Measurements from ENCODE around the gene GPLD1.
"Not testable (repeated sequence)": the region's sequence is repeated elsewhere in the genome, so short reads cannot be mapped to it uniquely, and the experiment has no call there.

GPLD1 gene

GRCh38 chr6:24489470-24489869 lies at the start of gene GPLD1:
TSS of gene GPLD1 (minus strand) at chr6:24489578. CDS start at chr6:24489511, 67 bp downstream.
- DNase-seq (ENCODE audit: low read depth, low spot score): no peak

- no peak for DNase-seq (ENCODE audit: low read depth, low spot score)
These were observed 48.5 kb upstream of the GPLD1 start for GRCh38 chr6:24537771-24538385.

GRCh38 chr6:24537082-24537699 lies 47.8 kb upstream of the GPLD1 start:
- DNase-seq (ENCODE audit: low read depth, low spot score): no peak

- DNase-seq (ENCODE audit: low read depth, low spot score): no peak
These were observed 47.1 kb upstream of the GPLD1 start for GRCh38 chr6:24536466-24536865.

GRCh38 chr6:24535210-24535609 lies 45.8 kb upstream of the GPLD1 start:
- no peak for DNase-seq (ENCODE audit: low read depth, low spot score)

GRCh38 chr6:24534329-24534728 lies 45.0 kb upstream of the GPLD1 start:
- DNase-seq (ENCODE audit: low read depth, low spot score): no peak

GRCh38 chr6:24529985-24530384 lies 40.6 kb upstream of the GPLD1 start:
- no peak for DNase-seq (ENCODE audit: low read depth, low spot score)

GRCh38 chr6:24524805-24525204 lies 35.4 kb upstream of the GPLD1 start:
- DNase-seq (ENCODE audit: low read depth, low spot score): peak; percentile 65

GRCh38 chr6:24524329-24524728 lies 35.0 kb upstream of the GPLD1 start:
- no peak for DNase-seq (ENCODE audit: low read depth, low spot score)

GRCh38 chr6:24522228-24523176 lies 33.1 kb upstream of the GPLD1 start:
- peak; percentile 29 for DNase-seq (ENCODE audit: low read depth, low spot score)

- DNase-seq (ENCODE audit: low read depth, low spot score): peak; percentile 50
These were observed 31.7 kb upstream of the GPLD1 start for GRCh38 chr6:24520929-24521546.

- no peak for DNase-seq (ENCODE audit: low read depth, low spot score)
These were observed 28.5 kb upstream of the GPLD1 start for GRCh38 chr6:24517659-24518543.

GRCh38 chr6:24513602-24514001 lies 24.2 kb upstream of the GPLD1 start:
- no peak for DNase-seq (ENCODE audit: low read depth, low spot score)

GRCh38 chr6:24511976-24512375 lies 22.6 kb upstream of the GPLD1 start:
- not testable (repeated sequence) for DNase-seq (ENCODE audit: low read depth, low spot score)

- DNase-seq (ENCODE audit: low read depth, low spot score): no peak
These were observed 17.6 kb upstream of the GPLD1 start for GRCh38 chr6:24506814-24507520.

- DNase-seq (ENCODE audit: low read depth, low spot score): no peak
These were observed 15.5 kb upstream of the GPLD1 start for GRCh38 chr6:24504649-24505586.

GRCh38 chr6:24504287-24504648 lies 14.9 kb upstream of the GPLD1 start:
- no peak for DNase-seq (ENCODE audit: low read depth, low spot score)

GRCh38 chr6:24501914-24502313 lies 12.5 kb upstream of the GPLD1 start:
- no peak for DNase-seq (ENCODE audit: low read depth, low spot score)

- DNase-seq (ENCODE audit: low read depth, low spot score): no peak
These were observed 12.0 kb upstream of the GPLD1 start for GRCh38 chr6:24501374-24501773.
